22Rv1 (cell line): Measurements from ENCODE around the gene ARHGAP18.

Source experiments
- ZFX ChIP-seq: fragments of 450-650 bp; IDR thresholded peaks from 2 replicates; pipeline ENCODE4 v1.6.1; 2017; ENCODE audit warnings: antibody characterized with exemption, borderline replicate concordance
- TF ChIP-seq, protein P1 (sequence below): fragments of 450-650 bp; IDR thresholded peaks from 2 replicates; pipeline ENCODE4 v1.5.1; 2017; ENCODE audit warnings: mild to moderate bottlenecking

DNA sequence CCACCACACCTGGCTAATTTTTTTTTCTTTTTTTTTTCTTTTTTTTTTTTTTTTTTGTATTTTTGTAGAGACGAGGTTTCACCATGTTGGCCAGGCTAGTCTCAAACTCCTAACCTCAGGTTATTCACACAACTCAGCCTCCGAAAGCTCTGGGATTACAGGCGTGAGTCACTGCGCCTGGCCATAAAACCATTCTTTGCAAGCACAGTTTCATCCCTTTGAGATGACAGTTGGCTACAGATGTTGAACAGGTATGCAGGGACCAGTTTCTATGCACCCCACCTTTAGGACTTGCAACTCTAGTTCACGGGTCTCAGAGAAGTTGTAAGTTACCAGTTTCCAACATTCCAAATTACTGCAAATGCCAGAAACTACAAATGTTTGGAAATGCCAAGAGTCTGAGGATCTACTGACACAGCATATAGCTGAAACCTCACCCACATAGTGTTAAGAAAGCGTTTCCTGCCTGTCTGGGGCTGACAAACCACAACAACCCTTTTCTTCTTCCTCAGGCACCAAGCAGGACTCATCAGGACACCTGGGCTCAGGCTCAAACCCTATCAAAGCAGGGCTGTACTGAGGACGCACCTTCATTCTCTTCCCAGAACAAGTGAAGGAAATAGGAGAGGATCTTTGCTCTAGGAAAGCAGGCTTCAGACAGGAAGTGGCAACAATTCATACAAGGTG, 22.9 kb downstream of the ARHGAP18 start:
- TF ChIP-seq, protein P1, sequence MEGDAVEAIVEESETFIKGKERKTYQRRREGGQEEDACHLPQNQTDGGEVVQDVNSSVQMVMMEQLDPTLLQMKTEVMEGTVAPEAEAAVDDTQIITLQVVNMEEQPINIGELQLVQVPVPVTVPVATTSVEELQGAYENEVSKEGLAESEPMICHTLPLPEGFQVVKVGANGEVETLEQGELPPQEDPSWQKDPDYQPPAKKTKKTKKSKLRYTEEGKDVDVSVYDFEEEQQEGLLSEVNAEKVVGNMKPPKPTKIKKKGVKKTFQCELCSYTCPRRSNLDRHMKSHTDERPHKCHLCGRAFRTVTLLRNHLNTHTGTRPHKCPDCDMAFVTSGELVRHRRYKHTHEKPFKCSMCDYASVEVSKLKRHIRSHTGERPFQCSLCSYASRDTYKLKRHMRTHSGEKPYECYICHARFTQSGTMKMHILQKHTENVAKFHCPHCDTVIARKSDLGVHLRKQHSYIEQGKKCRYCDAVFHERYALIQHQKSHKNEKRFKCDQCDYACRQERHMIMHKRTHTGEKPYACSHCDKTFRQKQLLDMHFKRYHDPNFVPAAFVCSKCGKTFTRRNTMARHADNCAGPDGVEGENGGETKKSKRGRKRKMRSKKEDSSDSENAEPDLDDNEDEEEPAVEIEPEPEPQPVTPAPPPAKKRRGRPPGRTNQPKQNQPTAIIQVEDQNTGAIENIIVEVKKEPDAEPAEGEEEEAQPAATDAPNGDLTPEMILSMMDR, result no peak
- TF ChIP-seq ZFX, result no peak
